H1 (cell line): ENCODE data around the gene SSBP3. TPM values are rescaled to one million over a fixed set of nuclear protein-coding genes. Genes with fewer than 3 reads are reported as not detected.

Experiments
- CTCF ChIA-PET: fragments of 300-600 bp; sonication (Branson Sonifier 250); formaldehyde crosslinking; loops from one replicate; lab custom pipeline; 2021; ENCODE audit not compliant: partially characterized antibody; lab: Charles Lee
- POLR2A ChIA-PET: fragments of 300-600 bp; sonication (Branson Sonifier 250); formaldehyde crosslinking; loops from one replicate; lab custom pipeline; 2021; ENCODE audit warnings: inconsistent platforms; ENCODE audit not compliant: partially characterized antibody; lab: Charles Lee
- DNase-seq, 2 experiments: peaks; one replicate each; pipeline versions ENCODE4 v3.0.0 to v3.0.0-alpha.2; 2010 to 2022; ENCODE audit warnings: low spot score in 2 of 2, low read depth in 1 of 2, mixed read lengths in 1 of 2
- FAIRE-seq: peaks from 2 replicates; lab custom pipeline; 2011; peaks lifted over from hg19 to GRCh38; lab: Jason Lieb, UNC
- H2AFZ ChIP-seq: 2 replicates; pipeline ENCODE4 v1.8.1; 2012; ENCODE audit warnings: low read length, inconsistent platforms
- H2AK5ac ChIP-seq: 2 replicates; pipeline ENCODE4 v1.6.1; 2013; ENCODE audit warnings: low read depth, low read length
- H2BK120ac ChIP-seq: replicated peaks from 2 replicates; pipeline ENCODE3; 2013; ENCODE audit warnings: low read depth, low read length, inconsistent platforms
- H2BK12ac ChIP-seq: 2 replicates; pipeline ENCODE4 v1.6.1; 2013; ENCODE audit warnings: low read depth, low read length
- H2BK15ac ChIP-seq: 2 replicates; pipeline ENCODE4 v1.6.1; 2013; ENCODE audit warnings: low read length
- H2BK20ac ChIP-seq: 2 replicates; pipeline ENCODE4 v1.6.1; 2013; ENCODE audit warnings: low read length
- H2BK5ac ChIP-seq: 2 replicates; pipeline ENCODE4 v1.6.1; 2013; ENCODE audit warnings: low read depth, low read length
- H3K14ac ChIP-seq: 2 replicates; pipeline ENCODE4 v1.6.1; 2013; ENCODE audit warnings: inconsistent platforms; ENCODE audit not compliant: insufficient read length
- H3K18ac ChIP-seq: 2 replicates; pipeline ENCODE4 v1.6.1; 2013; ENCODE audit warnings: low read length; ENCODE audit errors: extremely low read depth
- H3K23ac ChIP-seq: 2 replicates; pipeline ENCODE4 v1.6.1; 2013; ENCODE audit warnings: inconsistent platforms; ENCODE audit not compliant: insufficient read length
- H3K23me2 ChIP-seq: 2 replicates; pipeline ENCODE4 v1.6.1; 2013; ENCODE audit warnings: low read depth, low read length
- H3K27ac ChIP-seq: 2 replicates; pipeline ENCODE4 v1.6.1; 2011; ENCODE audit warnings: low read depth, low read length, inconsistent platforms
- H3K27me3 ChIP-seq, 4 experiments: replicated peaks in 1 of 4; 1 replicate in 1 of 4; 2 replicates in 3 of 4; pipeline versions ENCODE4 v1.6.1 to v1.8.1; 2011 to 2013; ENCODE audit warnings: low read length in 3 of 4, mild to moderate bottlenecking in 3 of 4, inconsistent platforms in 2 of 4, mixed read lengths in 2 of 4, moderate library complexity in 1 of 4; ENCODE audit not compliant: control insufficient read depth in 3 of 4, insufficient read depth in 3 of 4; ENCODE audit errors: extremely low read depth in 1 of 4
- H3K36me3 ChIP-seq, 4 experiments: 2 replicates each; pipeline versions ENCODE4 v1.6.1 to v1.8.1; 2011 to 2013; ENCODE audit warnings: mild to moderate bottlenecking in 4 of 4, low read length in 3 of 4, moderate library complexity in 2 of 4, control low read depth in 1 of 4, inconsistent platforms in 1 of 4; ENCODE audit not compliant: insufficient read depth in 4 of 4, control insufficient read depth in 2 of 4
- H3K4ac ChIP-seq: replicated peaks from 2 replicates; pipeline ENCODE3; 2013; ENCODE audit warnings: low read length, low read depth, mixed read lengths, inconsistent platforms; ENCODE audit not compliant: insufficient read length
- H3K4me1 ChIP-seq, 4 experiments: replicated peaks in 1 of 4; 1 replicate in 1 of 4; 2 replicates in 3 of 4; pipeline versions ENCODE4 v1.6.1 to v1.8.1; 2011 to 2013; ENCODE audit warnings: low read length in 3 of 4, inconsistent platforms in 2 of 4, mixed read lengths in 1 of 4; ENCODE audit not compliant: insufficient read depth in 4 of 4, control insufficient read depth in 3 of 4
- H3K4me2 ChIP-seq, 2 experiments: 2 replicates each; pipeline versions ENCODE4 v1.6.1 to v1.8.1; 2011 to 2013; ENCODE audit warnings: low read depth in 2 of 2, low read length in 2 of 2, control low read depth in 1 of 2, inconsistent platforms in 1 of 2, mild to moderate bottlenecking in 1 of 2; ENCODE audit not compliant: insufficient read depth in 1 of 2
- H3K4me3 ChIP-seq, 4 experiments: fragments of 200-600, 300-600 bp in 1 of 4; sonication (generic), shearing (Covaris generic), sonication (Bioruptor Twin) in 1 of 4; 2 replicates each; pipeline versions ENCODE4 v1.5.1 to v1.8.1; 2011 to 2016; ENCODE audit warnings: low read length in 4 of 4, low read depth in 3 of 4, control low read depth in 2 of 4, inconsistent platforms in 2 of 4, mild to moderate bottlenecking in 2 of 4, mixed read lengths in 1 of 4, moderate library complexity in 1 of 4; ENCODE audit not compliant: insufficient read depth in 2 of 4; ENCODE audit errors: extremely low read depth in 1 of 4
- H3K56ac ChIP-seq: replicated peaks from 2 replicates; pipeline ENCODE3; 2013; ENCODE audit warnings: low read depth, mild to moderate bottlenecking, mixed read lengths, low read length, inconsistent platforms; ENCODE audit not compliant: insufficient read length
- H3K79me1 ChIP-seq: 2 replicates; pipeline ENCODE4 v1.6.1; 2013; ENCODE audit warnings: low read depth, low read length, control low read depth
- H3K79me2 ChIP-seq, 2 experiments: 2 replicates each; pipeline versions ENCODE4 v1.6.1 to v1.8.1; 2012 to 2013; ENCODE audit warnings: low read length in 2 of 2, mild to moderate bottlenecking in 2 of 2, inconsistent platforms in 1 of 2; ENCODE audit not compliant: insufficient read depth in 2 of 2, control insufficient read depth in 1 of 2
- H3K9ac ChIP-seq, 4 experiments: replicated peaks in 1 of 4; 1 replicate in 1 of 4; 2 replicates in 3 of 4; pipeline versions ENCODE4 v1.6.1 to v1.8.1; 2011 to 2013; ENCODE audit warnings: low read depth in 3 of 4, low read length in 3 of 4, control low read depth in 2 of 4, mild to moderate bottlenecking in 2 of 4, moderate library complexity in 2 of 4, inconsistent platforms in 1 of 4; ENCODE audit errors: extremely low read depth in 1 of 4
- H3K9me3 ChIP-seq, 2 experiments: 2 replicates each; pipeline versions ENCODE4 v1.6.1 to v1.8.1; 2012 to 2013; ENCODE audit warnings: mild to moderate bottlenecking in 2 of 2, moderate library complexity in 2 of 2, control low read depth in 1 of 2, inconsistent platforms in 1 of 2, low read depth in 1 of 2, low read length in 1 of 2, mixed read lengths in 1 of 2; ENCODE audit not compliant: insufficient read depth in 2 of 2
- H4K20me1 ChIP-seq, 2 experiments: replicated peaks in 1 of 2; 2 replicates each; pipeline versions ENCODE3 to v1.8.1; 2011 to 2013; ENCODE audit warnings: inconsistent platforms in 2 of 2, low read length in 2 of 2, mild to moderate bottlenecking in 1 of 2; ENCODE audit not compliant: insufficient read depth in 2 of 2, control insufficient read depth in 1 of 2
- H4K5ac ChIP-seq: 2 replicates; pipeline ENCODE4 v1.6.1; 2013; ENCODE audit warnings: low read length, low read depth, mixed read lengths, inconsistent platforms; ENCODE audit not compliant: insufficient read length
- H4K8ac ChIP-seq: 2 replicates; pipeline ENCODE4 v1.8.0; 2013; ENCODE audit warnings: mild to moderate bottlenecking, moderate library complexity, low read length, inconsistent platforms; ENCODE audit not compliant: insufficient read depth; ENCODE audit errors: extremely low read depth
- H4K91ac ChIP-seq: replicated peaks from 2 replicates; pipeline ENCODE3; 2013; ENCODE audit warnings: low read length, mixed read lengths, inconsistent platforms; ENCODE audit not compliant: insufficient read length
- WGBS, 2 experiments: shearing (Covaris generic) in 1 of 2; methylation state at CpG; one replicate each; pipeline versions ENCODE4 v1.1.6 to v1.1.7; 2013 to 2015; ENCODE audit warnings: low lambda C conversion rate in 2 of 2, mixed read lengths in 2 of 2, inconsistent platforms in 1 of 2, low coverage in 1 of 2, missing lambda C conversion rate in 1 of 2; ENCODE audit not compliant: insufficient replicate concordance in 2 of 2, insufficient coverage in 1 of 2, insufficient read length in 1 of 2; ENCODE audit errors: extremely low coverage in 1 of 2, missing lambda C conversion rate in 1 of 2; 5-methylcytosine and 5-hydroxymethylcytosine counted together
- polyA plus RNA-seq, 7 experiments: library from polyadenylated mRNA; depleted of rRNA in 3 of 7; stranded (reverse) in 5 of 7; unstranded in 2 of 7; fragments of >200 nt in 5 of 7; fragments of 200-250 nt in 2 of 7; gene quantifications; 1 replicate in 5 of 7; 2 replicates in 1 of 7; 4 replicates in 1 of 7; pipeline versions ENCODE4 v1.2.1 to v1.2.3, GENCODE V29; 2011 to 2013; ENCODE audit warnings: missing spikeins in 2 of 7, mixed read lengths in 2 of 7
- total RNA-seq: library from RNA; stranded (reverse); fragmentation: NEBNext Ultra II Directional; extraction: Animal tissue kit (Norgen Biotek cat#: 25700); gene quantifications from 2 replicates; pipeline ENCODE4 v1.2.1, GENCODE V29; 2021
- TF ChIP-seq, protein P1 (sequence below): IDR thresholded peaks from 2 replicates; pipeline ENCODE4 v1.6.1; 2012; ENCODE audit warnings: inconsistent platforms

SSBP3 gene
- total and polyA plus RNA-seq, 2 of the 8 experiments (the other 6 are each of a cell fraction or from before 2014, with no cell fraction given), result 99.7 to 133 TPM

DNA sequence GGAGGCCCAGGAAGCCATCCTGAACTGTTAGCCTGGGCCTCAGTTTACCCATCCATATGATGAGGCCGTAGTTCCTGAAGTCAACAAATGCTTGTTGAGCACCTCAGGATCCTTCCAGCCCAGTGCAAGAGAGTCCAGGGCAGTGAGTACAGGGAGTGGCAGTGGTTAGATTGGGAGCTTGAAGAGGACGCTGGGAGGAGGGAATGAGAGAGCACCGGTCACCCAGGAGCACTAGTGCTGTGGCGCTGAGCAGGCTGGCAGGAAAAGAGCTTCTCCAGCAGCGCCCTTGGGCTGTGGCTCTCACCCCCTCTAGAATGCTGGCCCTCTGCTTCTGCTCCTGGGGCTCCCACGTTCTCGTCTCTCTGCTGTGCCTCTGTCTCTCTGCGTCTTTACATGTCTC lies 10.2 kb upstream of the SSBP3 start:
- Histone ChIP-seq H3K14ac (no peak overlapping the region), H3K4me2 (no peak overlapping the region), H2BK5ac (no peak overlapping the region)
- TF ChIP-seq, protein P1, sequence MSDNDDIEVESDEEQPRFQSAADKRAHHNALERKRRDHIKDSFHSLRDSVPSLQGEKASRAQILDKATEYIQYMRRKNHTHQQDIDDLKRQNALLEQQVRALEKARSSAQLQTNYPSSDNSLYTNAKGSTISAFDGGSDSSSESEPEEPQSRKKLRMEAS, result no peak
- TF ChIP-seq, all 59 proteins: peak for 0
- Histone ChIP-seq H3K23me2 (no peaks in the 10 kb centered on the region), H3K4me3 (no peak overlapping the region), H3K79me1 (no peaks in the 10 kb centered on the region), H2BK20ac (no peak overlapping the region), H3K9ac (no peak overlapping the region), H3K79me2 (no peaks in the 10 kb centered on the region), H3K9me3 (no peaks in the 10 kb centered on the region), H4K5ac (no peak overlapping the region), H4K8ac (no peak overlapping the region), H2BK15ac (0 out of 2 replicates have a peak overlapping the region, but pooled peaks have one; percentile 8), H3K36me3 (no peaks in the 10 kb centered on the region), H3K27ac (no peak overlapping the region), H2AK5ac (no peak overlapping the region), H2BK12ac (0 out of 2 replicates have a peak overlapping the region, but pooled peaks have one; percentile 50), H3K56ac (no peak overlapping the region), H2AFZ (no peak overlapping the region), H4K91ac (no peak overlapping the region), H3K27me3 (peaks cover 0 to 6% (median 0%) of the 10 kb centered on the region in 4 experiments; a peak in 4 of 7 replicates), H3K4me1 (peaks cover 0 to 3% (median 2%) of the 10 kb centered on the region in 4 experiments; a peak in 2 of 7 replicates), H3K23ac (no peak overlapping the region), H2BK120ac (no peak overlapping the region), H3K18ac (no peak overlapping the region), H3K4ac (no peak overlapping the region), H4K20me1 (no peaks in the 10 kb centered on the region)
- CTCF ChIA-PET, result interaction anchor here (0.7 to 1.7 kb wide), 3 partner anchors 18 to 106 kb away, joined by 3 to 4 read pairs (median 4); no protein-coding TSS in a partner anchor
- 91% methylated on average over 8 of the region's 8 CpGs; no CpG with 5 or more reads in 1 of the 2 experiments for WGBS, 2 experiments
- FAIRE-seq (no peak), DNase-seq (no peak)
- POLR2A ChIA-PET, result interaction anchor here (1.9 kb wide), 1 partner anchor 9 kb away, joined by 5 read pairs; no protein-coding TSS in a partner anchor
